Left cardiac atrium (tissue), 4 donors: Measurements from ENCODE around the gene COMMD6. TPM values are rescaled to one million over a fixed set of nuclear protein-coding genes. Genes with fewer than 3 reads are reported as not detected.

ENCODE experiments used
- ATAC-seq, 2 donors: fragments of 200-7000 bp; cut with Tn5 transposase; one replicate each; pipeline ENCODE4 v1.9.1; 2020; ENCODE audit warnings: mild to moderate bottlenecking in 2 of 2, moderate library complexity in 2 of 2
- DNase-seq: peaks from one replicate; pipeline ENCODE4 v3.0.0-alpha.2; 2020
- intact Hi-C, 2 donors: fragments of 100-400 bp; cut with DNase I; formaldehyde crosslinking; loops; one replicate each; pipeline versions ENCODE4 v1.14.1 to v1.15.1; 2022 to 2023
- total RNA-seq, 2 donors: library from RNA; stranded (reverse); fragmentation: NEBNext Ultra II Directional; extraction: Animal tissue kit (Norgen Biotek cat#: 25700); gene quantifications; one replicate each; pipeline ENCODE4 v1.2.1, GENCODE V29; 2021
- donor health status: DM: no; HTN: yes; CAD: no.
- donor health status: DM: no; HTN: yes; CAD: no; lungs with severe emphysema.
- donor health status: DM: yes; HTN: yes; CAD: no.
- donor health status: Dilated cardiomyopathy.

Gene COMMD6
- total RNA-seq, 2 donors from 2014 or later = 118 to 133 TPM

DNA sequence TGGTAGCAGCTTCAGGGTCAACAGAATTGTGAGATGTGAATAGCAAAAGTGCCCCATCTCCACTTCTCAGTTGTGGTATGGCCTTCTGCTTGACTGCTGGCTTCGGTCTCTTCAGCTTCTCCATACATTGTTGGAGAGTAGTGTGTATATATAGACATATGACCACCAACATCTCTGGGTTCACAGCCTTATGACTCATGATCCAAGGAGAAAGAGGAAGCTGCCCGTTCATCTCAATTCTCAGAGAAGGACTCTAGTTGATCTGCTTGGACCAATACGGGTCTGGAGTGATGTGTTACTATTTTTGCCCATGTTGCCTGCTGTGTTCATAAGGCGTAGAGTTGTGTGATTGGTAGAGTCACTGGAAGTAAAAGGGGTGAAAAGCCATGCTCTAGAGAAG, 3.6 kb upstream of the COMMD6 start:
- DNase-seq = no peak
- ATAC-seq = no peak
- intact Hi-C loops = no loop called here

DNA sequence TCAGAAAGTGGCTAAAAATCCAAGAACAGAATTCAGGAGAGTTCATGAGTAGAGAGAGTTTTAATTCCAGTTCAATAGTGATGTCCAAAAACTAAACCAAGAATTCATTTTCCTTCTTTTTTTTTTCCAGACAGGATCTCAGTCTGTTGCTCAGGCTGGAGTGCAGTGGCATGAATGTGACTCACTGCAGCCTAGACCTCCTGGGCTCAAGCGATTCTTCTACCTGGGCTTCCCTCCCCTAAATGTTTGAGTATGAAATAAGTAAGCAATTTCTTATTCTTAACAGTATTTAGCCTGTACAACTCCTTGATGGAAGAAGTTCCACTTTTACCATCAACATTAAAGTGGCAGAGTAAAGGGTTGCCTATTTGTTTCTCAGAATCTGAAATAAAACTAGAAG, 3.8 kb downstream of the COMMD6 start:
- DNase-seq (no peak), ATAC-seq (no peak)
- intact Hi-C loops = no loop called here

DNA sequence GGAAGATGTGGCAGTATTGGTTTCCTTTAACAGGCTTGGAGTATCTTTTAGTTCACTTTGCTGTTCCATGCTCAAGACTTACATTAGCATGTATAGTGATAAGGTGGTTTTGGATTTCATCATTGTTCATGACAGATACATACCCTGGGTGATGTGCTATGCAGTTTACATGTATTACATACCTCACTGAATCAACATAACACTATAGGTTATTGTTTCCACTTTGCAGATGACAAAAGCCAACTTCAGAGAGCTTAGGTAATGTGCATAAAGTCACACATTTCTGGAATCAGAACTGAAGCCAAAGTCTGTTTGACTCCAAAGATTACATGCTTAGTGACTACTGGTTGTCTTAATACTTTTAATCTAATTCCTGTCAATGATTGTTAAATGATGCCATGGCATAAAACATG, 7.1 kb downstream of the COMMD6 start:
- ATAC-seq = no peak
- intact Hi-C loops = no loop called here
- DNase-seq = no peak

DNA sequence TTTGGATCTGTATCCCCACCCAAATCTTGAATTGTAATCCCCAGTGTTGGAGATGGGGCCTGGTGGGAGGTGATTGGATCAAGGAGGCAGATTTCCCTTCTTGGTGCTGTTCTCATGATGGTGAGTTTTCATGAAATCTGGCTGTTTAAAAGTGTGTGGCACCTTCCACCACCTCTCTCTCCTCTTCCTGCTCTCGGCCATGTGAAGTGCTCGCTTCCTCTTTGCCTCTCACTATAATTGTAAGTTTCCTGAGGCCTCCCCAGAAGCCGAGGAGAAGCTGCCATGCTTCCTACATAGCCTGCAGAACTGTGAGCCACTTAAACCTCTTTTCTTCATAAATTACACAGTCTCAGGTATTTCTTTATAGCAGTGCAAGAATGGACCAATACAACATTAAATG, 15.7 kb downstream of the COMMD6 start:
- ATAC-seq (no peak), DNase-seq (no peak)
- intact Hi-C loops = no loop called here

DNA sequence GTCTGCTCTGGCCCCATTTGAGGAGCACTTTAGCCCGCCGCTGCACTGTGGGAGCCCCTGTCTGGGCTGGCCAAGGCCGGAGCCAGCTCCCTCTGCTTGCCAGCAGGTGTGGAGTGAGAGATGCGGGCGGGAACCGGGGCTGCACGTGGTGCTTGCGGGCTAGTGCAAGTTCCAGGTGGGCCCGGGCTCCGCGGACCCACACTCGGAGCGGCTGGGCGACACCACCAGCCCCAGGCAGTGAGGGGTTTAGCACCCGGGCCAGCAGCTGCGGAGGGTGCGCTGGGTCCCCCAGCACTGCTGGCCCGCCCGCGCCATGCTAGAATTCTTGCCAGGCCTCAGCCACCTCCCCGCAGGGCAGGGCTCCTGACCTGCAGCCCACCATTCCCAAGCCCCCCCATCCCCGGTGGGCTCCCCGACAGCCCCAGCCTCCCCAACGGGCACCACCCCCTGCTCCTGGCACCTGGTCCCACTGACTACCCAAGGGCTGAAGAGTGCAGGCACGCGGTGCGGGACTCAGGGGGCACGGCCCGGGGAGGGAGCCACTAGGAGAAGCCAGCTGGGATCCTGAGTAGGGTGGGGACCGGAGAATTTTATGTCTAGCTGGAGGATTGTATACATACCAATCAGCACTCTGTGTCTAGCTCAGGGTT, 19.1 kb downstream of the COMMD6 start:
- ATAC-seq = no peak
- intact Hi-C loops = no loop called here
- DNase-seq = no peak

DNA sequence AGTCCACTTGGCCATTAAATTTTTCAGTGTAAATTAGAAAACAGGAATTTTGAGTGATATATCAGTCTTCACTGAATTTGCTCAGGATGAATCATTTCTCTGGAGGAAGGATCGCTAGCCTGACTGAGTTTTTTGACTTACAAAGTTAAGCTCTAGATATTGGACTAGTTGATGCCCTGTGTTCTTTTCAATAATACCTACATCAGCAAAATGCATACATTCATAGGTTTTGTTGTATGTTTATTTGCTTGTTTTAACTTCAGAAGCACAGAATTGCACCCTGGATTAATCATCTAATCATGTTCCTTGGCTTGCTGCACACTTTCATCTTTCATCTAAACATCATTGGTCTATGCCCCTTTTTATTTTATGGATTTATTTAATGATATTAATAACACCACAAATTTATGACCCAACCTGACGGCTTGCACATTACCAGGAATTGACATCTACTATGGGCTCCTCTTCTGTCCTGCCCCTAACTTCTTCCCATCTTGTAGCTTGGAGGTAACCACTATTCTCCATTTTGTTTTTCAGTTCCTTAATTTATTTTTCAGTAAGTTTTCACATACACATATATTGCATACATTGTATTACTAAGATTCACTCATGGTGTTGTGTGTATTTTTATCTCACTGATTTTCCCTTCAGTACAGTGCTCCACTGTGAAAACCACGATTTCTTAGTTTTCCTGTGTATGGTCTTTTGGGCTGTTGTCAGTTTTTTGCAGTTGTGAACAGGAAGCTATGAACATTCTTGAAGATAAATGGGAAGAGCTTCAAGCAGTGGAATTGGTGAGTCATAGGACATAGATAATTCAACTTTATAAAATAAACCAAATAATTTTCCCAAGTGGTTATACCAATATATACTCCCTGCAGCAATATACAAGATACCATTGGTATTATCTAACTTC, 23.3 kb downstream of the COMMD6 start:
- DNase-seq = no peak
- intact Hi-C loops = no loop called here
- no peak for ATAC-seq

DNA sequence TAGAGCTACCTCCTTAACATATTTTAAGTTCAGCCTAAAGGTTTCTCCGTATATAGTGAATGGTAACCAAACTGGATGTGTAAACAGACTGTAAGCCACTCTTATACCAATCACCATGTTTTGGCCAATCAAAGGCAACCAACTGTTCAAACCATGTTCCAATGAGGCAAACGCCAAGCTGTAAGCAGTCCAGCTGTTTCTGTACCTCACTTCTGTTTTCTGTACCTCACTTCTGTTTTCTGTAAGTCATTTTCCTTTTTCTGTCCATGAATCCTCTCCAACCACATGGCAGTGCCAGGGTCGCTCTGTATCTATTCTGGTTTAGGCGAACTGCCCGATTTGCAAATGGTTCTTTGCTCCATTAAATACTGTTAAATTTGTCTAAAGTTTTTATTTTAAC, 24.4 kb downstream of the COMMD6 start:
- intact Hi-C loops = no loop called here
- no peak for DNase-seq
- ATAC-seq = no peak

DNA sequence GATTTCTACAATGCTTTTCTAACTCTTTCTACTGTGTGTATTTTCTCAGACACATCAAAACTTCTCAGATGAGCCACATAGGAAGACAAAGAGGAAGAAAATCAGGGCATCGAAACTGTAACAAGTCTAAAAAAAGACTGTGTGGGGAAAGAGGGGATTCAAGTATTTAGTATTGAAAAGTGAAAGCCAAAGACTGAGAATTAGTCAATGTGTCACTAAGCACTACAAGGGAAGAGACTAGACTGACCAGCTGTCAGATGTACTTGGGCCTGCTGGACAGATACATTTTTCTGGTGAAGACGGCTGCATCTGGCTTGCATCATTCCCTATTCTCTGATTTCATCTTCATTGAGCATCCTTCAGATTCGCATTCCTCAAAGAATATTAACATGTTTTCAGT, 25.4 kb downstream of the COMMD6 start:
- DNase-seq = no peak

DNA sequence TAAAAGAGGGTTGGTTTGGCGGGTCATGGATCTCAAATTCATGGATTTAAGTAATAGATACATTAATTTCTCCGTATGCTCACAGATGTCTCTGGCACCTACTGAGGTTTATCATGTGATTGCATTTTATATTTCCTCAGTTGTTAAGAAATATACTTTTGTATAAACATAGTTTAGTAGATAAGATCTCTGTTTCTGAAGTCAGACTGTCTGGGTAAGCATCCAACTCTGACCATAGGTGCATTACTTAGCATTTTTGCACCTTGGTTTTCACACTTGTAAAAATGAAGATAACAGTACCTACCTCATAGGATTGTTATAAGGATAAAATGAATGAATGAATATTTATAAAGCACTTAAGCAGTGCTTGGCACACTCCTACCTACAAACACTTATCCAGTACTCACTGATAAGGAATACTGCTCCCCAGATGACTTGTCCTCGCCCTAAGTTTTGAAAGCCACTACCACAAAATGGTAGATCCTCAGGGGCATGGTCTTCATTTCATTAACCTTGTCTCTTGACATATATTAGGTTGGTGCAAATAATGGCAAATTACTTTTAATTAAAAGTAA, 26.5 kb downstream of the COMMD6 start:
- intact Hi-C loops = no loop called here
- ATAC-seq (no peak), DNase-seq (no peak)

More for the DNA sequence above, 25.4 kb downstream of the COMMD6 start:
- ATAC-seq = peak; percentile 27 to 40
- intact Hi-C loops = no loop called here

DNA sequence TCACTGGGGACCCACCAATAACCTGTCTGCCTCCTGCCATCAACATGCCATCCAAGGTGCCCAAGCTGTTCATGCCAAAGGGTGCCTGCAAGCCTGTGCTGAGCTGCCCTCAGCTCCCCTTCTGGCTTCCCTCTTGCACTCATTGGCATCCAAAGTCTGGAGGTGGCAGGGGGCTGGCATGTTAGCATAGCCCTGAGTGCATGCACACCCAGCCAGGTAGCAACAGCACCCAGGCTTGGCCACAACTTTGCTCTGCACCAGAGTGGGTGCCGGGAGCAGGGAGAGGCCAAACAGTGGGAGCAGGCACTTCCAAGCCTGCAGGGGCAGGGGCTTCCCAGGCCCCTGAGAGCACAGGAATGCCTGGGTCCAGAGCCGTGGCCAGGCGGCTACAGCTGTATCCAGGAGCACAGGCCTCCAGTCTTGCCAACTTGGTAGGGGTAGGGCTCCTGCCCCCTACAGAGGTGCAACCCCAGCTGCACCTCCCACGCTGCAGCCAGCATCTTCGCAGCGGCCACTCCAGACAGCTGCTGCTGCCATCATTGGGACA, 29.6 kb downstream of the COMMD6 start:
- ATAC-seq = no peak
- no peak for DNase-seq
- intact Hi-C loops = no loop called here

DNA sequence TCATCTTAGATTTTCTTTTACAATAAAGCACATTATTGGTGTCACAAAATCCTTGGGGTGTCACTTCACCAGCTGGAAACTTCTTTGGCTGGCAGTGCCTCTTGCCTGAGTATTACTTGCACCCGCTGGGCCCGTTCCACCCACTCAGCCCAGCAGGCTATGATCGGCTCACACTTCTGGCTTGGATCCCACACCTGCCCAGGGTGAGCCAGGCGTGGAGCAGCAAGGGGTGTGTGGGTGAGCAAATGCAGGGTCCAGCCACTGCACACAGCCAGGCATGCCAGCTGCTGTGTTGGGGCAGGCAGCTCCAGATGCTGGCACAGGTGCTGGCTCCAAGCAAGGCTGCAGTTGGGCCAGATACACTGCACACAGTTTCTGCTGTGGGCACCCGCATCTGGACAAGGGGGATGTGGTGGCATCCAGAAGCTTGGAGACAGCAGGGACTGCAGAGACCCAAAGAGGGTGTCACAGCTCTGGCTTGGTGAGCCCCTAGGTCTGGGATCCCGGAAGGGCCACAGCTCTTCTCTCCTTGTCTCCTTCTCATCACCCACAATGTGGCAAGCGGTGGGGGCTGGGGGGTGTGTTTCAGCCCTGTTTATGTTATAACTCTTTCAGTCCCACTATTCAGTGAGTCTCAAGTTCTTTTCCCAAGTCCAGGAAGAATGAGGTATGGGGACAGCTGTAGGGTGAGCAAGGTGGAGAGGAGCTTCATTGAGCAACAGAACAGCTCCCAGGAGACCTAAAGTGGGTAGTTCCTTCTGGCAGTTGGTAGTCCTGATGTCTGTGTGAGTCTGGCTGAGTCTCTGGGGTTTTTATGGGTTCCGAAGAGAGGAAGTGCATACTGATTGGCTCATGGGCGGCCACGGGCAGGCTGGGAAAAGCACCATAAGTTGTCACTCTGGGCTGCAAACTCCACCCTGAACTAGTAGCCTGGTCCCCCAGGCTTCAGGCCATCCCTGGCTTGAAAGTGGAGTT, 30.3 kb downstream of the COMMD6 start:
- intact Hi-C loops = no loop called here
- peak in 1 of 2 donors; percentile 30 for ATAC-seq
- no peak for DNase-seq

DNA sequence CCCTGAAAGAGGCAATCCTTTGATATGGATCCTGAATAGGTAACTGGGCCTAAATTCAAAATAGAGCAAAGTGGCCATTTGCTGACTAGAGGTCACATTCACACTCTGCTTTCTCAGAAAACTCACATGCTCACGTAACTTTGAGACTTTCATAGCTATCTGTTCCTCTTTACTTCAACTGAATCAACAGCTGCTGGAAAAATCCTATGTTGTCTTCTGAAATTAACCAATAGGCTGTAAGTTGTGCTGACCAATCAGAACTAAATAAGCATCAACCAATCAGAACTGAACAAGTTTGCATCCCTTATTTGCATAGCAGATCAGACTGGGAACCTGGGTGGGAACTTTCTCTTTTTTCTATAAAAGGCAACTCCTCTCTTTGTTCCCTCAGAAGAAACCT, 31.6 kb downstream of the COMMD6 start:
- ATAC-seq = no peak
- intact Hi-C loops = no loop called here
- no peak for DNase-seq

DNA sequence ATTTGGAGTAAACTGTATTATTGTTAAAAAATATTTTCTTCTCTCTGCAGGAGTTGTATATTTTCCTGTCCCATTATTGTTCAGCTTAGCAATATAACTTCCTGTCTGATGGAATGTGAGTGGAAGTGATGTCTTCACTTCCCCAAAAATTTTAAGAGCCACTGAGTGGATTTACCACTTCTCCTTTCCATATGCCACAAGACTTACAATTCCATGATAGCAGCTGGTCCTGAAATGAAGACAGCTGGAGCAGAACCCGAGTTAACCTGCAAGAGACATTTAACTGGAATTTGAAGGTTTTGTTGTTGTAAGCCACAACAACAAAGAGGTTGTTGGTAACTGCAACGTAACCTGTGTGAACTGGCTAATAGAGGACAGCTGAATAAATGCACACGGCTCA, 32.3 kb downstream of the COMMD6 start:
- intact Hi-C loops = no loop called here
- DNase-seq (no peak), ATAC-seq (peak in 1 of 2 donors; percentile 42)

DNA sequence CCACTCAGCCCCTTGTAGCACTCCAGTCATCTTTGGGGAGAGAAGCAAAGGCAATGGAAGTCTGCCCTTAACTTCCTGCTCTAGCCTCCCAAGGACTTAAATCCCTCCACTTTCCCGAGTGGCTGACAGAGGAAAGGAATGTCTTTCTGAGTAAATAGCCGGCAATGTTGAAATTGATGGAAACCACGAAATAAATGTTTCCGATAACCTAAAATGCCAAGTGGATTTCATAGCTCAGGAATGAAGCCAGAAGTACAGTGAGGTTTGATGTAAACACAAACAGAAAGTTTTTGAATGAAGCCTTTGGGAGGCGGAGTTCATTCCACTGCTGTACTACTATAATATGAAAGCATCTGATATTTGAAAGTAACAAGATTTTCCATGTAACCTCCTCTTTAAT, 41.7 kb downstream of the COMMD6 start:
- intact Hi-C loops = no loop called here
- ATAC-seq (no peak), DNase-seq (no peak)

DNA sequence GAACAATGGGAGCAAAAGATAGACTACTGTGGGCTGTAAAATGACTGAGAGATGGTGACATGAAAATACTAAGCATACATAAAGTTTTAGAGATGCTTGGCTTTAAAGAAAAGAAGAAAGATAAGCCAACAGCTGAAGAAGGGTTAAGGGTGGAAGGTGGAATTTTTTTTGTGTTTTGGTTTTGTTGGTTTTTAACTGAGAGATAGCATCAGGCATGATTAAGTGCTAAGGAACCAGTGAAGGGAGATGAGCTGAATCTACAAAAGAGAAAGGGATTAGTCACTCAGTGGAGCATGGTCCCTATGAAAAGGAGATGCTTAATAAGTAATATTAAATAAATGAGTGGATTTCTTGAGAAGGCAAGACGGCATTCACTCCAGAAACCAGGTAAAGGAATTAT, 43.1 kb downstream of the COMMD6 start:
- intact Hi-C loops = no loop called here
- ATAC-seq (no peak), DNase-seq (no peak)

DNA sequence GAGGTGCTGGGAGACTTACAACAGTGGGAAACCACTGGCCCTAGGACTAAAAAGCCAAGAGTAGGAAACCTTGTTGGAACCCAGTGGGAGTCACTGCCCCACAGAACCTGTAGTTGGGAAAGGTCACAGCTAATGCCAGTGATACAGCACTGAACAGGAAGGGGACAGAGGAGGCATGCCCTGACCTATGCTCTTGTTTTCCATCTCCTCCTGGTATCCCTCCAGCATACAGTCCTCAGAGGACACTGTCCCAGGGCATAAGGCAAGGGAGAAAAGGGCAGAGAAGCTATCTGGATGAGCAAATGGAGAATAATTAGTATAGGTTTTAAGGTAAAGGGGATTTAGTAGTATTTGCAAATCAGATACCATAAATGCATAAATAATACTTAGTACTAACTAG, 44.5 kb downstream of the COMMD6 start:
- ATAC-seq (peak in 1 of 2 donors; percentile 61), DNase-seq (no peak)
- intact Hi-C loops = no loop called here

DNA sequence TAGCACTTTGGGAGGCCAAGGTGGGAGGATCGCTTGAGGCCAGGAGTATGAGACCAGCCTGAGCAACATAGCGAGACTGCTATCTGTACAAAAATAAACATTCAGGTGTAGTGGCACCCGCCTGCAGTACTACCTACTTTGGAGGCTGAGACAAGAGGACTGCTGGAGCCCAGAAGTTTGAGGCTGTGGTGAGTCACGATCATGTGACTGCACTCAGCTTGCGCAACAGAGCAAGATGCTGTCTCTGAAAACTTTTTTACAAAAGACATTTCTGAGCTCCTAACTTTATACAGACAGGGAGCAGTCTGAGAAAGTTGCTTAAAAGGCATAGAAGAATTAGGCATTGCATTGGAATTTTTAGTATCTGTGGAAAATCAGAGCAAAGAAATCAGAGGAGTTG, 45.3 kb downstream of the COMMD6 start:
- no peak for ATAC-seq
- DNase-seq = no peak
- intact Hi-C loops = no loop called here

DNA sequence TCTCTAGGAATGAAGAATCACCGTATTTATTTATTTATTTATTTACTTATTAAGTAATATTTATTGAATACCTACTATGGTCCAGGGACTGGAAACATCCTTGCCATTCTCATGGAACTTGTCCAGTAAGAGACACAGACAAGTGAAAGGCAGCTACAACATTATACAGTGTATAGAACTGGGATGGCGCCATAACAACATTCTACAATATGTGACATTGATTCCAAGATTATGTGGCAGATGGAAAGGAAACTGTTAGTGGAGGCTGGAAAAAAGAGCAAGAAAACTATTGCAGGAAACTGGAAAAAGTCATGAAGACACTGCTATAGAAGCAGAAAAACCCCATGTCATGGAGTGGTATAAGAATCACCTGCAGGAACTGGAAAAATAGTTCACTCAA, 46.3 kb downstream of the COMMD6 start:
- no peak for DNase-seq
- intact Hi-C loops = no loop called here
- no peak for ATAC-seq
